Ishikawa (cell line): Measurements from ENCODE around the gene SOWAHC.

Experiments used
- CEBPB ChIP-seq: IDR thresholded peaks from 2 replicates; pipeline ENCODE4 v1.6.1; 2012
- CREB1 ChIP-seq: IDR thresholded peaks from 2 replicates; pipeline ENCODE4 v1.6.1; 2012; ENCODE audit warnings: low read depth
- EGR1 ChIP-seq: IDR thresholded peaks from 2 replicates; pipeline ENCODE4 v1.6.1; 2012
- EP300 ChIP-seq: IDR thresholded peaks from 2 replicates; pipeline ENCODE4 v1.6.1; 2012; ENCODE audit warnings: borderline replicate concordance
- NFIC ChIP-seq: IDR thresholded peaks from 2 replicates; pipeline ENCODE4 v1.6.1; 2012
- RAD21 ChIP-seq: IDR thresholded peaks from 2 replicates; pipeline ENCODE4 v1.6.1; 2012; ENCODE audit warnings: low read depth
- TAF1 ChIP-seq: IDR thresholded peaks from 2 replicates; pipeline ENCODE4 v1.6.1; 2012; ENCODE audit warnings: low read depth, mild to moderate bottlenecking
- ZBTB7A ChIP-seq: IDR thresholded peaks from 2 replicates; pipeline ENCODE4 v1.6.1; 2012; ENCODE audit warnings: low read depth
- TF ChIP-seq, protein P1 (sequence below): IDR thresholded peaks from 2 replicates; pipeline ENCODE4 v1.6.1; 2012
- TF ChIP-seq, protein P2 (sequence below): IDR thresholded peaks from 2 replicates; pipeline ENCODE4 v1.6.1; 2012; ENCODE audit warnings: low read depth, mild to moderate bottlenecking
- TF ChIP-seq, protein P3 (sequence below): IDR thresholded peaks from 2 replicates; pipeline ENCODE4 v1.6.1; 2012

DNA sequence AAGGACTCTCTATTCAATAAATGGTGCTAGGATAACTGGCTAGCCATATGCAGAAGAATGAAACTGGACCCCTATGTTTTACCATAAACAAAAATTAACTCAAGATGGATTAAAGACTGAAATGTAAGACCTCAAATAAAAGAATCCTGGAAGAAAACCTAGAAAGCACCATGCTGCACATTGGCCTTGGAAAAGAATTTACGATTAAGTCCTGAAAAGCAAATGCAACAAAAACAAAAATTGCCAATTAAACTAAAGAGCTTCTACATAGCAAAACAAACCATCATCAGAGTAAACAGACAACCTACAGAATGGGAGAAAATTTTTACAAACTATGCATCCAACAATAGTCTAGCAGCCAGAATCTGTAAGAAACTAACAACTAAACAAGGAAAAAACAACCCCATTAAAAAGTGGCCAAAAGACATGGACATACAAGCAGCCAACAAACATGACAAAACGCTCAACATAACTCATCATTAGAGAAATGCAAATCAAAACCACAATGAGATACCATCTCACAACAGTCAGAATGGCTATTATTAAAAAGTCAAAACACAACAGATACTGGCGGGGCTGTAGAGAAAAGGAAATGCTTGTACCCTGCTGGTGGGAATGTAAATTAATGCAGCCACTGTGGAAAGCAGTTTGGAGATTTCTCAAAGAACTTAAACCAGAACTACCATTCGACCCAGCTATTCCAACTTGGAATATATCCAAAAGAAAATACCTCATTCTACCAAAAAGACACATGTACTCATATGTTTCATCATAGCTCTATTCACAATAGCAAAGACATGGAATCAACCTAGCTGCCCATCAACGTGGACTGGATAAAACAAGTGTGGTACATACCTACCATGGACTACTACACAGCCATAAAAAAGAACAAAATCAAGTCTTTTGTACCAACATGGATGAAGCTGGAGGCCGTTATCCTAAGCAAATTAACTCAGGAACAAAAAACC lies 31.0 kb upstream of the SOWAHC start:
- no peak for TF ChIP-seq CREB1
- TF ChIP-seq, protein P1, sequence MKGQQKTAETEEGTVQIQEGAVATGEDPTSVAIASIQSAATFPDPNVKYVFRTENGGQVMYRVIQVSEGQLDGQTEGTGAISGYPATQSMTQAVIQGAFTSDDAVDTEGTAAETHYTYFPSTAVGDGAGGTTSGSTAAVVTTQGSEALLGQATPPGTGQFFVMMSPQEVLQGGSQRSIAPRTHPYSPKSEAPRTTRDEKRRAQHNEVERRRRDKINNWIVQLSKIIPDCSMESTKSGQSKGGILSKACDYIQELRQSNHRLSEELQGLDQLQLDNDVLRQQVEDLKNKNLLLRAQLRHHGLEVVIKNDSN, result no peak
- TF ChIP-seq CEBPB, result no peak
- TF ChIP-seq, protein P2, sequence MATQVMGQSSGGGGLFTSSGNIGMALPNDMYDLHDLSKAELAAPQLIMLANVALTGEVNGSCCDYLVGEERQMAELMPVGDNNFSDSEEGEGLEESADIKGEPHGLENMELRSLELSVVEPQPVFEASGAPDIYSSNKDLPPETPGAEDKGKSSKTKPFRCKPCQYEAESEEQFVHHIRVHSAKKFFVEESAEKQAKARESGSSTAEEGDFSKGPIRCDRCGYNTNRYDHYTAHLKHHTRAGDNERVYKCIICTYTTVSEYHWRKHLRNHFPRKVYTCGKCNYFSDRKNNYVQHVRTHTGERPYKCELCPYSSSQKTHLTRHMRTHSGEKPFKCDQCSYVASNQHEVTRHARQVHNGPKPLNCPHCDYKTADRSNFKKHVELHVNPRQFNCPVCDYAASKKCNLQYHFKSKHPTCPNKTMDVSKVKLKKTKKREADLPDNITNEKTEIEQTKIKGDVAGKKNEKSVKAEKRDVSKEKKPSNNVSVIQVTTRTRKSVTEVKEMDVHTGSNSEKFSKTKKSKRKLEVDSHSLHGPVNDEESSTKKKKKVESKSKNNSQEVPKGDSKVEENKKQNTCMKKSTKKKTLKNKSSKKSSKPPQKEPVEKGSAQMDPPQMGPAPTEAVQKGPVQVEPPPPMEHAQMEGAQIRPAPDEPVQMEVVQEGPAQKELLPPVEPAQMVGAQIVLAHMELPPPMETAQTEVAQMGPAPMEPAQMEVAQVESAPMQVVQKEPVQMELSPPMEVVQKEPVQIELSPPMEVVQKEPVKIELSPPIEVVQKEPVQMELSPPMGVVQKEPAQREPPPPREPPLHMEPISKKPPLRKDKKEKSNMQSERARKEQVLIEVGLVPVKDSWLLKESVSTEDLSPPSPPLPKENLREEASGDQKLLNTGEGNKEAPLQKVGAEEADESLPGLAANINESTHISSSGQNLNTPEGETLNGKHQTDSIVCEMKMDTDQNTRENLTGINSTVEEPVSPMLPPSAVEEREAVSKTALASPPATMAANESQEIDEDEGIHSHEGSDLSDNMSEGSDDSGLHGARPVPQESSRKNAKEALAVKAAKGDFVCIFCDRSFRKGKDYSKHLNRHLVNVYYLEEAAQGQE, result no peak
- TF ChIP-seq EP300, result no peak
- TF ChIP-seq, protein P3, sequence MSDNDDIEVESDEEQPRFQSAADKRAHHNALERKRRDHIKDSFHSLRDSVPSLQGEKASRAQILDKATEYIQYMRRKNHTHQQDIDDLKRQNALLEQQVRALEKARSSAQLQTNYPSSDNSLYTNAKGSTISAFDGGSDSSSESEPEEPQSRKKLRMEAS, result no peak
- TF ChIP-seq NFIC, result no peak
- TF ChIP-seq TAF1, result no peak
- no peak for TF ChIP-seq EGR1
- TF ChIP-seq RAD21, result no peak
- TF ChIP-seq ZBTB7A, result no peak
